ENCODE results near the gene EDN1. TPM values are rescaled to one million over a fixed set of nuclear protein-coding genes. Genes with fewer than 3 reads are reported as not detected.

EDN1 gene
- total and polyA plus RNA-seq, 9 of the 15 experiments (the other 6 are each of a cell fraction or from before 2014, with no cell fraction given) = 0.03 to 0.06 TPM; not detected in 7

GRCh38 chr6:12314751-12315150 is 24.6 kb downstream of the EDN1 start:
- H3K9ac ChIP-seq (ENCODE audit: insufficient read depth in 1 of 2, low read depth in 2 of 2, low read length in 2 of 2) = no peak overlapping the region
- H3K4me1 ChIP-seq (replicated peaks in 1 of 2; ENCODE audit: control insufficient read depth in 2 of 2, insufficient read depth in 2 of 2, low read length in 2 of 2) = no peaks in the 10 kb centered on the region
- intact Hi-C loops (cut with micrococcal nuclease) (no loop called here), in situ Hi-C loops (cut with MboI) (no loop called here)
- H4K20me1 ChIP-seq (replicated peaks; ENCODE audit: control insufficient read depth, insufficient read depth, low read length) = no peaks in the 10 kb centered on the region
- ATAC-seq (no peak), FAIRE-seq (no peak), DNase-seq (ENCODE audit: extremely low read depth in 1 of 4, low spot score in 3 of 4) (no peak)
- no TSS peak for BruUV-seq (replicated peaks)
- CTCF ChIA-PET (ENCODE audit: low intra/inter-chr PET ratio) = no interaction called here
- no peak overlapping the region for H2AFZ ChIP-seq (ENCODE audit: low read depth, low read length)
- H3K4me3 ChIP-seq = no peak overlapping the region
- no peaks in the 10 kb centered on the region for H3K9me3 ChIP-seq (replicated peaks; ENCODE audit: control insufficient read depth, insufficient read depth, low read depth, low read length)
- H3K27ac ChIP-seq (ENCODE audit: extremely low read depth, low read depth, low read length) = no peak overlapping the region
- H3K4me2 ChIP-seq (ENCODE audit: insufficient read depth, low read length) = no peak overlapping the region
- H3K79me2 ChIP-seq (ENCODE audit: control insufficient read depth, insufficient read depth, low read length) = no peaks in the 10 kb centered on the region
- 0 out of 5 replicates have a peak, but pooled peaks cover 0 to 8% of the 10 kb centered on the region in 2 experiments for H3K27me3 ChIP-seq (ENCODE audit: control insufficient read depth in 2 of 2, insufficient read depth in 2 of 2, low read length in 2 of 2)
- no peaks in the 10 kb centered on the region for H3K9me1 ChIP-seq (ENCODE audit: control insufficient read depth, insufficient read depth, low read length)
- POLR2A ChIA-PET = interaction anchor here (0.8 kb wide), 1 partner anchor 45 kb away, joined by 3 read pairs; no protein-coding TSS in a partner anchor
- no peak for TF ChIP-seq CREB1 (IDR thresholded peaks at IDR 0.05)
- no peak for TF ChIP-seq CREB1 (CRISPR knock-in tag; IDR thresholded peaks at IDR 0.05)
- TF ChIP-seq E4F1 (CRISPR knock-in tag; IDR thresholded peaks at IDR 0.05; ENCODE audit: borderline replicate concordance) = no peak
- no peak for TF ChIP-seq NR2C2 (CRISPR knock-in tag; IDR thresholded peaks at IDR 0.05)
- no peak for TF ChIP-seq NR2C2 (tag; IDR thresholded peaks at IDR 0.05)
- TF ChIP-seq ZKSCAN1 (IDR thresholded peaks at IDR 0.05; ENCODE audit: low read depth, low read length) = no peak
- no peak for TF ChIP-seq ZBTB2 (IDR thresholded peaks at IDR 0.05)
- no peak for TF ChIP-seq ZNF766 (CRISPR knock-in tag; conservative IDR thresholded peaks at IDR 0.05)
- no peak for TF ChIP-seq ARID2 (IDR thresholded peaks at IDR 0.05)
- TF ChIP-seq TCF15 (CRISPR knock-in tag; IDR thresholded peaks at IDR 0.05) = no peak
- TF ChIP-seq HDGF (IDR thresholded peaks at IDR 0.05) = no peak
- no peak for TF ChIP-seq TGIF2 (CRISPR knock-in tag; IDR thresholded peaks at IDR 0.05)
- no peak for TF ChIP-seq VEZF1 (CRISPR knock-in tag; IDR thresholded peaks at IDR 0.05)
- no peaks in the 10 kb centered on the region for H3K36me3 ChIP-seq (ENCODE audit: control insufficient read depth, insufficient read depth, low read length)
- under 1% methylated on average over 5 of the region's 5 CpGs for WGBS (ENCODE audit: insufficient coverage, low coverage, missing lambda C conversion rate)
